ENCODE data around the gene MYCBP2.
A peak's percentile ranks its signal among the peaks of the same experiment; 100 is the strongest.

MYCBP2 gene

GRCh38 chr13:77326905-77327604 lies at the start of gene MYCBP2:
TSS of gene MYCBP2 (minus strand) at chr13:77327094. CDS start at chr13:77326775, 319 bp downstream.
- peak; percentile 97 for DNase-seq
- peak within 1 kb of the TSS; percentile 94 for H3K4me3 Mint-ChIP-seq

GRCh38 chr13:77375560-77376108 lies 48.7 kb upstream of the MYCBP2 start:
- peaks cover 12% of the 10 kb centered on the region for H3K4me1 Mint-ChIP-seq
- H3K4me3 Mint-ChIP-seq = no peak overlapping the region
- no peaks in the 10 kb centered on the region for H3K27me3 Mint-ChIP-seq
- no peaks in the 10 kb centered on the region for H3K36me3 Mint-ChIP-seq (ENCODE audit: low read depth)
- H3K27ac Mint-ChIP-seq = no peak overlapping the region
- DNase-seq = no peak
- H3K9me3 Mint-ChIP-seq = no peaks in the 10 kb centered on the region
- peak; percentile 88 for ATAC-seq

More at GRCh38 chr13:77326905-77327604, at the start of gene MYCBP2:
- H3K36me3 Mint-ChIP-seq (ENCODE audit: low read depth) = peaks cover 10% of the 10 kb centered on the region
- ATAC-seq = peak; percentile 50
- peak within 1 kb of the TSS; percentile 93 for H3K27ac Mint-ChIP-seq
- H3K27me3 Mint-ChIP-seq = peaks cover 6% of the 10 kb centered on the region
- H3K4me1 Mint-ChIP-seq = peaks cover 66% of the 10 kb centered on the region
- H3K9me3 Mint-ChIP-seq = no peaks in the 10 kb centered on the region

- peaks cover 12% of the 10 kb centered on the region for H3K4me1 Mint-ChIP-seq
- H3K9me3 Mint-ChIP-seq = no peaks in the 10 kb centered on the region
- no peak overlapping the region for H3K4me3 Mint-ChIP-seq
- no peaks in the 10 kb centered on the region for H3K36me3 Mint-ChIP-seq (ENCODE audit: low read depth)
- DNase-seq (no peak), ATAC-seq (peak; percentile 85)
- H3K27me3 Mint-ChIP-seq = no peaks in the 10 kb centered on the region
- no peak overlapping the region for H3K27ac Mint-ChIP-seq
Observed at GRCh38 chr13:77374786-77375185, 47.9 kb upstream of the MYCBP2 start.

- H3K4me1 Mint-ChIP-seq = peaks cover 12% of the 10 kb centered on the region
Observed at GRCh38 chr13:77374339-77374738, 47.4 kb upstream of the MYCBP2 start.

GRCh38 chr13:77373502-77373901 lies 46.6 kb upstream of the MYCBP2 start:
- no peak overlapping the region for H3K4me3 Mint-ChIP-seq
- no peaks in the 10 kb centered on the region for H3K9me3 Mint-ChIP-seq
- ATAC-seq = no peak
- no peaks in the 10 kb centered on the region for H3K36me3 Mint-ChIP-seq (ENCODE audit: low read depth)
- no peaks in the 10 kb centered on the region for H3K27me3 Mint-ChIP-seq
- peaks cover 12% of the 10 kb centered on the region for H3K4me1 Mint-ChIP-seq
- no peak overlapping the region for H3K27ac Mint-ChIP-seq
- no peak for DNase-seq

More at GRCh38 chr13:77374339-77374738, 47.4 kb upstream of the MYCBP2 start:
- ATAC-seq (no peak), DNase-seq (no peak)
- Mint-ChIP-seq H3K27me3 (no peaks in the 10 kb centered on the region), H3K4me3 (no peak overlapping the region), H3K27ac (no peak overlapping the region), H3K9me3 (no peaks in the 10 kb centered on the region), H3K36me3 (ENCODE audit: low read depth) (no peaks in the 10 kb centered on the region)

GRCh38 chr13:77372275-77372674 lies 45.4 kb upstream of the MYCBP2 start:
- ATAC-seq (no peak), DNase-seq (no peak)
- Mint-ChIP-seq H3K27ac (no peak overlapping the region), H3K27me3 (no peaks in the 10 kb centered on the region), H3K4me1 (peaks cover 12% of the 10 kb centered on the region), H3K4me3 (no peak overlapping the region), H3K36me3 (ENCODE audit: low read depth) (no peaks in the 10 kb centered on the region), H3K9me3 (no peaks in the 10 kb centered on the region)

GRCh38 chr13:77370888-77371287 lies 44.0 kb upstream of the MYCBP2 start:
- DNase-seq (no peak), ATAC-seq (no peak)
- Mint-ChIP-seq H3K36me3 (ENCODE audit: low read depth) (no peaks in the 10 kb centered on the region), H3K27me3 (no peaks in the 10 kb centered on the region), H3K9me3 (no peaks in the 10 kb centered on the region), H3K27ac (no peak overlapping the region), H3K4me1 (peaks cover 12% of the 10 kb centered on the region), H3K4me3 (no peak overlapping the region)

- Mint-ChIP-seq H3K27me3 (no peaks in the 10 kb centered on the region), H3K4me3 (no peak overlapping the region), H3K4me1 (peaks cover 14% of the 10 kb centered on the region), H3K27ac (no peak overlapping the region), H3K9me3 (peaks cover 4% of the 10 kb centered on the region), H3K36me3 (ENCODE audit: low read depth) (no peaks in the 10 kb centered on the region)
- no peak for ATAC-seq
- no peak for DNase-seq
Observed at GRCh38 chr13:77362166-77362565, 35.3 kb upstream of the MYCBP2 start.

GRCh38 chr13:77360032-77360685 lies 33.3 kb upstream of the MYCBP2 start:
- Mint-ChIP-seq H3K9me3 (peaks cover 4% of the 10 kb centered on the region), H3K36me3 (ENCODE audit: low read depth) (no peaks in the 10 kb centered on the region), H3K4me3 (no peak overlapping the region), H3K27me3 (no peaks in the 10 kb centered on the region), H3K27ac (no peak overlapping the region), H3K4me1 (peaks cover 14% of the 10 kb centered on the region)
- no peak for DNase-seq
- ATAC-seq = peak; percentile 73

- H3K9me3 Mint-ChIP-seq = peaks cover 4% of the 10 kb centered on the region
- no peak for ATAC-seq
- H3K27ac Mint-ChIP-seq = no peak overlapping the region
- no peaks in the 10 kb centered on the region for H3K36me3 Mint-ChIP-seq (ENCODE audit: low read depth)
- H3K4me1 Mint-ChIP-seq = peaks cover 19% of the 10 kb centered on the region
- no peak for DNase-seq
- no peaks in the 10 kb centered on the region for H3K27me3 Mint-ChIP-seq
- no peak overlapping the region for H3K4me3 Mint-ChIP-seq
Observed at GRCh38 chr13:77359171-77359570, 32.3 kb upstream of the MYCBP2 start.

- peaks cover 23% of the 10 kb centered on the region for H3K4me1 Mint-ChIP-seq
Observed at GRCh38 chr13:77358001-77358400, 31.1 kb upstream of the MYCBP2 start.

GRCh38 chr13:77356155-77356554 lies 29.3 kb upstream of the MYCBP2 start:
- Mint-ChIP-seq H3K27ac (no peak overlapping the region), H3K27me3 (no peaks in the 10 kb centered on the region), H3K4me1 (peaks cover 23% of the 10 kb centered on the region), H3K4me3 (no peak overlapping the region), H3K9me3 (peaks cover 4% of the 10 kb centered on the region), H3K36me3 (ENCODE audit: low read depth) (no peaks in the 10 kb centered on the region)
- ATAC-seq (no peak), DNase-seq (no peak)

More at GRCh38 chr13:77358001-77358400, 31.1 kb upstream of the MYCBP2 start:
- Mint-ChIP-seq H3K4me3 (no peak overlapping the region), H3K27ac (no peak overlapping the region), H3K9me3 (peaks cover 4% of the 10 kb centered on the region), H3K36me3 (ENCODE audit: low read depth) (no peaks in the 10 kb centered on the region), H3K27me3 (no peaks in the 10 kb centered on the region)
- DNase-seq (no peak), ATAC-seq (no peak)

GRCh38 chr13:77353995-77354394 lies 27.1 kb upstream of the MYCBP2 start:
- Mint-ChIP-seq H3K4me1 (peaks cover 13% of the 10 kb centered on the region), H3K4me3 (no peak overlapping the region), H3K36me3 (ENCODE audit: low read depth) (no peaks in the 10 kb centered on the region), H3K27me3 (no peaks in the 10 kb centered on the region), H3K9me3 (peaks cover under 1% of the 10 kb centered on the region), H3K27ac (no peak overlapping the region)
- ATAC-seq = no peak
- DNase-seq = no peak

GRCh38 chr13:77351315-77351714 lies 24.4 kb upstream of the MYCBP2 start:
- no peaks in the 10 kb centered on the region for H3K9me3 Mint-ChIP-seq
- no peak overlapping the region for H3K4me3 Mint-ChIP-seq
- H3K27ac Mint-ChIP-seq = no peak overlapping the region
- no peaks in the 10 kb centered on the region for H3K27me3 Mint-ChIP-seq
- DNase-seq (no peak), ATAC-seq (no peak)
- H3K4me1 Mint-ChIP-seq = peaks cover 17% of the 10 kb centered on the region
- H3K36me3 Mint-ChIP-seq (ENCODE audit: low read depth) = no peaks in the 10 kb centered on the region

- Mint-ChIP-seq H3K4me1 (peaks cover 22% of the 10 kb centered on the region), H3K4me3 (no peak overlapping the region), H3K27me3 (no peaks in the 10 kb centered on the region), H3K27ac (no peak overlapping the region), H3K36me3 (ENCODE audit: low read depth) (no peaks in the 10 kb centered on the region), H3K9me3 (no peaks in the 10 kb centered on the region)
- ATAC-seq = no peak
- no peak for DNase-seq
Observed at GRCh38 chr13:77350811-77351210, 23.9 kb upstream of the MYCBP2 start.

Data from activated naive CD8-positive, alpha-beta T cell treated with anti-CD3 and anti-CD28 coated beads, Interleukin-2, amount 50 U/mL, for 24 hours (primary cell).